Neural progenitor cell (in vitro differentiated cells): ENCODE measurements around the gene CUL2. TPM values are rescaled to one million over a fixed set of nuclear protein-coding genes. Genes with fewer than 3 reads are reported as not detected.

Source experiments
- DNase-seq: peaks from one replicate; pipeline ENCODE4 v3.0.0-alpha.2; 2016; ENCODE audit warnings: low spot score
- H2AFZ ChIP-seq: fragments of 200-600 bp; sonication (generic); replicated peaks from 2 replicates; pipeline ENCODE4 v1.6.1; 2016; ENCODE audit warnings: antibody characterized with exemption
- H3F3A ChIP-seq: fragments of 200-600 bp; sonication (generic); 2 replicates; pipeline ENCODE4 v1.6.1; 2016; ENCODE audit warnings: antibody characterized with exemption, low read depth
- H3K27ac ChIP-seq: fragments of 200-600 bp; sonication (generic); 2 replicates; pipeline ENCODE4 v1.5.1; 2016; ENCODE audit warnings: mild to moderate bottlenecking
- H3K27me3 ChIP-seq: fragments of 200-600 bp; sonication (generic); 2 replicates; pipeline ENCODE4 v1.6.1; 2016; ENCODE audit warnings: mild to moderate bottlenecking, moderate library complexity
- H3K36me3 ChIP-seq: fragments of 200-600 bp; sonication (generic); 2 replicates; pipeline ENCODE4 v1.5.1; 2016
- H3K4me1 ChIP-seq: fragments of 200-600 bp; sonication (generic); 2 replicates; pipeline ENCODE4 v1.6.1; 2016; ENCODE audit warnings: mixed run types
- H3K4me2 ChIP-seq: fragments of 200-600 bp; sonication (generic); 2 replicates; pipeline ENCODE4 v1.6.1; 2016
- H3K4me3 ChIP-seq: fragments of 200-600 bp; sonication (generic); 2 replicates; pipeline ENCODE4 v1.5.1; 2016
- H3K79me2 ChIP-seq: fragments of 200-600 bp; sonication (generic); 2 replicates; pipeline ENCODE4 v1.6.1; 2016; ENCODE audit warnings: low read depth
- H3K9ac ChIP-seq: fragments of 200-600 bp; sonication (generic); 2 replicates; pipeline ENCODE4 v1.6.1; 2016
- H3K9me3 ChIP-seq: fragments of 200-600 bp; sonication (generic); 2 replicates; pipeline ENCODE4 v1.5.1; 2016; ENCODE audit warnings: low read depth
- H4K20me1 ChIP-seq: fragments of 200-600 bp; sonication (generic); 2 replicates; pipeline ENCODE4 v1.6.1; 2016; ENCODE audit warnings: low read depth
- H3K27ac Mint-ChIP-seq: 3 replicates; pipeline ENCODE4 v1.8.0; 2021; ENCODE audit warnings: mixed read lengths
- H3K27me3 Mint-ChIP-seq: 2 replicates; pipeline ENCODE4 v1.8.0; 2022; ENCODE audit warnings: low read depth, mild to moderate bottlenecking, inconsistent platforms, moderate library complexity, mixed read lengths; ENCODE audit not compliant: insufficient read depth
- H3K36me3 Mint-ChIP-seq: 3 replicates; pipeline ENCODE4 v1.8.0; 2021; ENCODE audit warnings: mixed read lengths
- H3K4me1 Mint-ChIP-seq: 3 replicates; pipeline ENCODE4 v1.8.0; 2021; ENCODE audit warnings: mixed read lengths
- H3K4me3 Mint-ChIP-seq: 3 replicates; pipeline ENCODE4 v1.8.0; 2021; ENCODE audit warnings: mild to moderate bottlenecking, moderate library complexity, mixed read lengths
- H3K9me3 Mint-ChIP-seq: 3 replicates; pipeline ENCODE4 v1.8.0; 2020; ENCODE audit warnings: mixed read lengths
- CTCF ChIP-seq: fragments of 200-600 bp; sonication (generic); IDR thresholded peaks from 2 replicates; pipeline ENCODE4 v1.5.1; 2017; ENCODE audit warnings: antibody characterized with exemption, mild to moderate bottlenecking
- EZH2 ChIP-seq: fragments of 200-600 bp; sonication (generic); IDR thresholded peaks from 2 replicates; pipeline ENCODE4 v1.6.1; 2017; ENCODE audit warnings: antibody characterized with exemption, mild to moderate bottlenecking, moderate library complexity
- EZH2phosphoT487 ChIP-seq: fragments of 200-600 bp; sonication (generic); IDR thresholded peaks from 2 replicates; pipeline ENCODE4 v1.6.1; 2017; ENCODE audit warnings: antibody characterized with exemption
- total RNA-seq: library from RNA; depleted of rRNA; stranded (reverse); fragments of >200 nt; gene quantifications from 2 replicates; pipeline ENCODE4 v1.2.3, GENCODE V29; 2015; ENCODE audit warnings: low replicate concordance

Gene CUL2
- total RNA-seq, 1 donor from 2014 or later: 40.3 TPM

GRCh38 chr10:34966040-34966439, 124.1 kb downstream of the CUL2 start:
- no peaks in the 10 kb centered on the region for H3K36me3 Mint-ChIP-seq
- no peak overlapping the region for H3K9ac ChIP-seq
- H3K4me1 Mint-ChIP-seq: peaks cover 28% of the 10 kb centered on the region
- no peaks in the 10 kb centered on the region for H3K27me3 ChIP-seq
- TF ChIP-seq CTCF (no peak), EZH2phosphoT487 (no peak), EZH2 (no peak)
- H3K4me2 ChIP-seq: no peak overlapping the region
- no peak overlapping the region for H2AFZ ChIP-seq
- H3K79me2 ChIP-seq: no peaks in the 10 kb centered on the region
- no peaks in the 10 kb centered on the region for H3K36me3 ChIP-seq
- H3K4me3 Mint-ChIP-seq: no peak overlapping the region
- H3K27ac Mint-ChIP-seq: no peak overlapping the region
- no peak overlapping the region for H3K4me3 ChIP-seq
- H3K4me1 ChIP-seq: peaks cover 8% of the 10 kb centered on the region
- H3K9me3 Mint-ChIP-seq: no peaks in the 10 kb centered on the region
- no peaks in the 10 kb centered on the region for H3K9me3 ChIP-seq
- H3F3A ChIP-seq: no peaks in the 10 kb centered on the region
- peaks cover 5% of the 10 kb centered on the region for H3K27me3 Mint-ChIP-seq
- H4K20me1 ChIP-seq: no peaks in the 10 kb centered on the region
- H3K27ac ChIP-seq: no peak overlapping the region
- DNase-seq: no peak

- TF ChIP-seq EZH2 (no peak), EZH2phosphoT487 (no peak), CTCF (no peak)
Observed at GRCh38 chr10:34964166-34964800, 125.9 kb downstream of the CUL2 start.

DNA sequence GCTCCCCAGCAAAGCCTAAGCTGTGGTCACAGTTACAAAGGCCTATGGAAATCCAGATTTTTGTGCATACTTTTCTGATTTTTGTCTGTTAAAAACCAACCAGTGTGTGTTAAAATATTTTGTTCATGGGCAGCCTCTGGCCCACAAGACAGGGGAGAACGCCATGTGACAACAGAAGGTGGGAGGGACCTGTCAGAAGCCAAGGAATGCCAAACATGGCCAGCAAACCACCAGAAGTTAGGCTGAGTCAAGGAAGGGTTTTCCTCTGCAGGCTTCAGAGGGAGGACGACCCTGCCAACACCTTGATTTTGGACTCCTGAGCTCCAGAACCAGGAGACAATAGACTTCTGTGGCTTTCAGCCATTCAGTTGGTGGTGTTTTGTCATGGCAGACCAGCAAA, 127.3 kb downstream of the CUL2 start:
- H3K4me3 ChIP-seq: no peak overlapping the region
- Mint-ChIP-seq H3K36me3 (no peaks in the 10 kb centered on the region), H3K4me1 (peaks cover 12% of the 10 kb centered on the region), H3K9me3 (no peaks in the 10 kb centered on the region), H3K27ac (no peak overlapping the region), H3K4me3 (no peak overlapping the region), H3K27me3 (peaks cover 2% of the 10 kb centered on the region)
- TF ChIP-seq EZH2phosphoT487: no peak
- TF ChIP-seq CTCF: no peak
- TF ChIP-seq EZH2: no peak
- no peak for DNase-seq
- H3K27me3 ChIP-seq: no peaks in the 10 kb centered on the region
- H3K9me3 ChIP-seq: no peaks in the 10 kb centered on the region
- no peaks in the 10 kb centered on the region for H3K4me1 ChIP-seq
- H3K36me3 ChIP-seq: no peaks in the 10 kb centered on the region
- no peak overlapping the region for H3K4me2 ChIP-seq
- no peaks in the 10 kb centered on the region for H3F3A ChIP-seq
- H3K27ac ChIP-seq: no peak overlapping the region
- no peak overlapping the region for H3K9ac ChIP-seq
- no peaks in the 10 kb centered on the region for H3K79me2 ChIP-seq
- no peaks in the 10 kb centered on the region for H4K20me1 ChIP-seq
- no peak overlapping the region for H2AFZ ChIP-seq

More at GRCh38 chr10:34964166-34964800, 125.9 kb downstream of the CUL2 start:
- peaks cover 15% of the 10 kb centered on the region for H3K4me1 Mint-ChIP-seq
- Histone ChIP-seq H3K79me2 (no peaks in the 10 kb centered on the region), H3K4me1 (peaks cover 3% of the 10 kb centered on the region), H3F3A (no peaks in the 10 kb centered on the region), H3K27me3 (no peaks in the 10 kb centered on the region), H3K9me3 (no peaks in the 10 kb centered on the region), H3K27ac (no peak overlapping the region), H2AFZ (no peak overlapping the region), H3K4me3 (no peak overlapping the region), H3K36me3 (no peaks in the 10 kb centered on the region), H3K9ac (no peak overlapping the region), H4K20me1 (no peaks in the 10 kb centered on the region), H3K4me2 (no peak overlapping the region)
- H3K27ac Mint-ChIP-seq: no peak overlapping the region
- no peaks in the 10 kb centered on the region for H3K36me3 Mint-ChIP-seq
- no peak for DNase-seq
- H3K27me3 Mint-ChIP-seq: peaks cover 5% of the 10 kb centered on the region
- no peak overlapping the region for H3K4me3 Mint-ChIP-seq
- H3K9me3 Mint-ChIP-seq: no peaks in the 10 kb centered on the region
